GM12801 (cell line): ENCODE results near the gene DNAJC24.

ENCODE experiments used
- CTCF ChIP-seq: IDR thresholded peaks from one replicate; pipeline ENCODE4 v1.5.1; 2011; ENCODE audit warnings: control low read depth; ENCODE audit not compliant: insufficient read length; ENCODE audit errors: extremely low read depth

Gene DNAJC24

GRCh38 chr11:31450841-31451240 lies 81.2 kb downstream of the DNAJC24 start:
- TF ChIP-seq CTCF = no peak

- no peak for TF ChIP-seq CTCF
Observed at GRCh38 chr11:31455177-31455576, 85.5 kb downstream of the DNAJC24 start.

- no peak for TF ChIP-seq CTCF
Observed at GRCh38 chr11:31464436-31464835, 94.8 kb downstream of the DNAJC24 start.

GRCh38 chr11:31474083-31474482 lies 104.4 kb downstream of the DNAJC24 start:
- TF ChIP-seq CTCF = no peak

GRCh38 chr11:31477528-31478222 lies 108.0 kb downstream of the DNAJC24 start:
- no peak for TF ChIP-seq CTCF

- no peak for TF ChIP-seq CTCF
Observed at GRCh38 chr11:31478223-31478590, 108.5 kb downstream of the DNAJC24 start.

GRCh38 chr11:31479066-31479465 lies 109.4 kb downstream of the DNAJC24 start:
- no peak for TF ChIP-seq CTCF
